DMS79 (cell line): ENCODE measurements around the gene KIRREL3.
A peak's percentile ranks its signal among the peaks of the same experiment; 100 is the strongest.

ENCODE experiments used
- DNase-seq: peaks from one replicate; lab custom pipeline; 2025; lab: John Stamatoyannopoulos, UW

The KIRREL3 gene

DNA sequence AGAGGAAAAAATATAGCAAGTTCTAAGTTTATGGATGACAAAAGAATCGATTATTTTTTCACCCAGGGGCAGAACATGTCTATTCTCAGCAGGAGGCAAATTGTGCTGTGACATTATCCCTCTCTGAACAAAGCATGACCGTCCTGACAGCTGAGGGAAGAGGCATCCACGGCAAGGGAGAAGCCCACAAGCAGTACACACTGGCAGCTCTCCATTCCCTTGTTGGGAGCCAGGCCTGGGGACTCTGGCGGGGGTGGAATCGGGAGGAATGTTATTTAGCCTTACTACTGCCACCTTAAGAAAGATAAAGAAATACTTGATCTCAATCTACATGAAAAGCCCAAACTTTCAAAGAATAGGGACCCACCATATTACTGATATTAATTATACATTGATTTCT lies 3.4 kb downstream of the KIRREL3 start:
- DNase-seq = no peak

DNA sequence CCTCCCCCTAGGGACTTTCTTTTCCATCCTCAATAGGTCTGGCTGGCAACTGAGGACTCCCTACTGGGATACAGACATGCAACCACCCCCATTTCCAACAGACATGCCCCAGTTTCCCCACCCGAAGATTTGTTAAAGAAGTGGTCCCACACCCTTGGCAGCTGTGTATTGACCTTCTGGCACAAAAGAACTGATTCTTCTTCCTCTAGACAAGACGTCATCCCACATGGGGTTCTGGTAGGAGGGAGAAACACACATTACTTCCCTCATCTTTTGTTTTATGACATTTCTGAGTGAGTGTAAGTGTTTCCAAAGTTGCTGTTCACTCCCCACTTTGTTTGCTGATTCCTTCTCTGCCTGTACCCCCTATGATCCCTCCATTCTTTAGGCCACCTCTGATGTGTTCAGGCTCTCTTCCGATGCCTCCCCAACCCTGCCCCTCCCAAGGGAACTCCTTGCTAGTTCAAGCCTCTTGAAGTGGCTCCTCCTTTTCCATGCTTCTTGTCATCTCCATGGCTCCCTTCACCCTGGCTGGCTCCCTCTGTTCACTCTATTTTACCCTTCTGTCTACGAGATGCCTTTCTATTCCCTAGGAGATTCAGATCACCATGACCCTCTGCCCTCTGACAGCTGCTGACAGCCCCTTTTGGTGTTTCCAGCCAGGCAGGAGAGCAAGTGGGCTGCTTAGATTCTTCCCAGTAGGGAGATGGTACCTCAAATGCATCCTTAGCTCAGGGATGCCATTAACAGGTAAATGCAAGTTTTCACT lies 4.3 kb downstream of the KIRREL3 start:
- no peak for DNase-seq

DNA sequence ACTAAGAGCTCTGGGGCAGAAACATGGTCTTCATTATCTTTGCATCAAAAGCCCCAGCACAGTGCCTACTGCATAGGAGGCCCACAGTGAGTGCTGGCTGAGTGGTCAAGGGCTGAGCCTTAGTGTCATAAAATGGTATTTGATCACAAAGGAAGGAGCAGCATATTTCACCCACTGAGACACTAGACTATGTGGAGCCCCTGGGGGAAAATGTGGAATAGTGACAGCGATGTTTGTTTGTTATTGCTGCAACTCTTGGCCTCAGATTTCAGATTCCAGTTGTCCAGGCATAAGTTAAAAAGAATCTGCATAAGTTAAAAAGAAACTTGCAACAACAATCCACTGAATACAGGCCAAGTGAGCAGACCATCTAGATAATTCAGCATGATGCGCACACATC lies 7.0 kb downstream of the KIRREL3 start:
- no peak for DNase-seq

DNA sequence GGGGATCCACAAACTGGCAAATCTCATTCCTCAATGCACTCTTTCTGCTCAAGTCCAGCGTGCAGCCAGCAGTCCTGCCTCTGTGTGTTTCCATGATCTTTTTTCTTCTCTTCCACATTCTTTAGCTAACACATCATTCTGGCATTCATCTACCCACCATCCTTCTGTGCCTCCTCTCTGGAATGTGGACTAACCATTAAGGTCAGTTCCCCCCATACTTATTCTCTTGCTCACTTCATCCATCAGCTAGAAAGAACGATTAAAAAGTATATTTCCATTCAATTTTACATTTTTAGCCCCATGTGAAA lies 7.8 kb downstream of the KIRREL3 start:
- no peak for DNase-seq

DNA sequence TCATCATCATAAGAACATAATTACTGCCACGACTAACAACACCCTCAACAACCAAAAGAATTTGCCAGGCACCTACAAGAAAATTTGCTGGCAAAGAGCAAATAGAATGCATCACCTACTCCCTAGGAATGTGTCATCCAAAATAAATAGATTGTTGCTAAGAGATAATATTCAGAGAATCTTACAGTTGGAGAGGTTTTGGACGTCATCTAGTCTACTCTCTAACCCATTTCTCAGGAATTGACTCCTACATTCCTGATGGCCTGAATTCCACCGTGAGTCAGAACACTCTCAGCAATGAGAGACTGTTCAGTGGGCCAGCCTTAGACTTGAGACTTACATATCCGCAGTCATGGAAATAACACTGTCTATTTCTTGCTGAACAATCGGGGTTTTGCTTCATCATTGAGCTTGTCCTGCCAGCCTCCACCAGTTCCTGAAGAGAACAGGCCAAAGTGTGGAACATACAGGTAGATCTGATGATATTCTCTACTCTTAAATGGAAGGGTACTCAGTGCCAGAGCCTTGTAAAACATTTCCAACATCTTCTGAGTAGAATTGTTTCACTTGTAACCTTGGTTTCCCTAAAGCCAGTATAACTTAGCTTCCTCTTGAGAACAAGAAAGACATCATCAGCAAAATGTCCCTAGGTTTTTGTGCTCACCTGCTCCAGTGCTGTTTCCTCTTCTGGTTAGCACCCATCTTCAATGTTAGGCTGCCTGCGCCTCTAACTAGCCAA lies 8.3 kb downstream of the KIRREL3 start:
- DNase-seq = no peak

DNA sequence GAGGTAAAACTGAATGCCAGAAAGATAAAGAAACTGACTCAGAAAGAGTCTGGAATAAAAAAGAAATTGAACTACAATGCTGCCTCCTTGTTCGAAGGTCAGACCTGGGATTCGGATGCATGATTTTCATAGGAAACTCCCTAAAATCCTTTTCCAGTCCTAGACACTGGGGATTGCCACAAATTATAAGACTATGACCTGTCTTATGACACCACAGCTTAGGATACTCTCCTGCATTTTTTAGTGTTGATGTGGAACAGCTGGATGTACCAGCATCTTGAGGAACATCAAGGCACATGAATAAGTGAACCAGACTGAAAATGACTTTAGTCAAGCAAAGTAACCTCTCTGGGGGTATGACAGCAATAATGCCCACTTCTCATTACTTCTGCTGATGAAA lies 9.0 kb downstream of the KIRREL3 start:
- DNase-seq = no peak

DNA sequence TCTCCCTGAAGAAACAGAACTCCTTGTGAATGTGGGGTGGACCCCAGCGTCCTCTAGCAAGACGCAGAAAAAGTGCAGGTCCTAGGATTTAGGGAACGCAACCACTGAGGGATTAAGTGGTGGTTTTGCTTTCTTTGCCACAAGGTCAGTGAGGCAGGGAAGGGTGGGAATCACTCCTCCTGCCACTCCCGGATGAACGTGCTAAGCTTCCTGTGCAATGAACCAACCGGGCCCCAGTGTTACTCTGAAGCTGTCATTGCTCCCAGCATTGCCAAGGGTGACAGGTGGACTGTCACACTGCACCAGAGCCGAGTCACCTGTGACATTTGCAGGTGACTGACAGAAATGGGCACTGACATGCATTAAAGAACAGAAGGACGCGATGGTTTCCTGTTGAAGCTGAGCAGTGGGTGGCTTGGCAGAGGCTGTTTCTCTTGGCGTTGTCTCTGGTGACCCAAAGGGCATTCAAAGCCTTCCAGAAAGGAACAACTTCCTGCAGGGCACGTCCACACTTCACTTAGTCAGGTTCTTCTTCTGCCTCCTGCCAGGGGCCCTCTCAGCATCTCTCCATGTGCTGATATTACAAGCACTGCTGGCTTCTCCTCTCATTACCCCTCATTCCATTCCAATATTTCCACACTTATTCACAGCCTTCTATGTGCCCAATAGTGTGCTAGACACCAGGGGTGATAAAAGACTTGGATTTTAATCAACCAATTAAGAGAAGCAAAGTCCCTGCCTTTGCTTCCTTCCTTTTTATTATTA lies 9.7 kb downstream of the KIRREL3 start:
- DNase-seq = no peak

DNA sequence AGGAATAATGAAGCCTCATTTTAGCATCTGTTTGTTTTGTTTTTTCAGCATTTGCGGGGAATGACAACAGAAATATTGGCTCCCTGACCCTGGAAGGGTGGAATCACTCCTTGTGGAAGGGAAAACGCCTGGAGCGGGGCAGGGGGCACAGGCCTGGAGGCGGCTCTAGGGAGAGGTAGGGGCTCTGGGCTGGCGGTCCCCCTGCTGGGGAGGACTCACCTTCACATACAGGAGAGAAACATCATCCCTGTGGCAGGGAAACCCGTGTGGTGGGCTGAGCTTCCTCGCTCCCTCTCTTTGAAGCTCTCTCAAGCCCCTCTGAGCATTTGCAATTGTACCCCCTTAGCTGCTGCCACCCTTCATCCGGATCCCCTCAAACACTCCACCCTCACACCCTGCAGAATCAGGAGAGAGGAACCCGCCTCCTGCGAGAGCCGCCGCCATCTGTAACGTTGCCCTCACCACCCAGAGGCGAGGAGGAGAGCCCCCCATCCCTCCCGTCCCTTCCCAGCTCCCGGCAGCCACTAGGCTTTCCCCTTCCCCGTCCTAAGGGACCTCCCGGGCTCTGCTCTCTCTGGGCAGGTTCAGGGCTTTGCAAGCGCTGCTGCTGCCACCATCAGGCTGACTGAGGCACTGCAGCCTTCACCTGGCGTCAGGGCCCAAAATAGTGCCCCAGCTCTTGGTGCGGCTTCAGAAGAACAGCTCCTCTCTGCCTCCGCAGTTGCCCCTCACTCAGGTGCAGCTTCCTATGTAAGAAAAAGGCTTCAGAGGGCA lies 10.4 kb downstream of the KIRREL3 start:
- peak; percentile 48 for DNase-seq

DNA sequence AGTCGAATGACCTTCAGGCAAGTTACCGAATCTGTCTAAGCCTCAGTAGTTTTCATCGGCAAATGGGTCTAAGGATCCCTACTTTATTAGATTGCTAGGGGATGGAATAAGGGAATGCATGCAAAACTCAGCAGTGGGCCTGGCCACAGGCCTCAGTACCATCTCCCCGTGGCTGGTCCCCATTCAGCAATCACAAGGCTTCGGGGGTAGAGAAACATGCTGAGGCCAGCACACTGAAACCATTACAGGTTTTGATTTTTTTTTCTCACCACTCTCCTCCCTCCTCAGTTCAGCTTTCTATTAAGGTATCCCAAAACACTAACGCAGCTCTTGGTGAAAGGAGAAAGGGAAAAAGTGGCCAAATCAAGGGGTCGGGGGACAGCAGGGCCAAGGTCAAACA lies 11.9 kb downstream of the KIRREL3 start:
- DNase-seq = no peak

DNA sequence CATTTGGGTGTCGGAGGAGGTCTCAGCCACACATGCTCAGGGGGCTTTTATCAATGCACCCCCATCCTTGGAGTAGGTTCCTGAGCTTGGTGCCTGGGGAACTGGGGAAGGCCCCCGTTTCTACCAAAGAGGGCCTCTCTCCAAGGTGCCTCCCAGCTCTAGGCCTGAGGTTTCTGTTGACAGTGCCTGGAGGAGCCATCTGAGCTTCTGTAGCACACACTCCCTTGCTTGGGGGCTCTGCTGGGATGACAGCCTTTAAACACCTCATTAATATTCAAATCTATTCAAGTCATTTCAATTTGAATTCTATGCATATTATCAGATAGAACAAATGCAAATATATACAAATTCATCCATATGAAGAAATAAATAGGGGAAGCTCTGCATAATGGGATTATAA lies 18.9 kb downstream of the KIRREL3 start:
- no peak for DNase-seq

DNA sequence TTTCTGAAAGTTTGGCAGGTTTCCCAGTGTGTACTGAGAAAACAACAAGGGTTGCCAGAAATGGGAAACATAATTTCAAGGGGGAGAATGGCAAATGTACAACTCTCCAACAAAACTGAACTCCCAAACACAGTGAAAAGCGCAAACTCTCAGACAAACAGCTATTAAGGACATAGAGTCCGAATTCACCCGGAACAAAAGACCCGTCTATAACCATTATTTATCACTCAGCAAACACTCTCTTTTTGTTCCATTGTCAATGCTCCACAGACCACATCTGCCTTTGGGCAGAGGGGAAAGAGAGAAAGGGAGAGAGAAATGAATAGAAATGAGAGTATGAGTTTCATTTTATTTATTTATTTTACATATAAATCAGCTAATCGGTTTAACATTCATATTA lies 21.7 kb downstream of the KIRREL3 start:
- DNase-seq = peak; percentile 92

DNA sequence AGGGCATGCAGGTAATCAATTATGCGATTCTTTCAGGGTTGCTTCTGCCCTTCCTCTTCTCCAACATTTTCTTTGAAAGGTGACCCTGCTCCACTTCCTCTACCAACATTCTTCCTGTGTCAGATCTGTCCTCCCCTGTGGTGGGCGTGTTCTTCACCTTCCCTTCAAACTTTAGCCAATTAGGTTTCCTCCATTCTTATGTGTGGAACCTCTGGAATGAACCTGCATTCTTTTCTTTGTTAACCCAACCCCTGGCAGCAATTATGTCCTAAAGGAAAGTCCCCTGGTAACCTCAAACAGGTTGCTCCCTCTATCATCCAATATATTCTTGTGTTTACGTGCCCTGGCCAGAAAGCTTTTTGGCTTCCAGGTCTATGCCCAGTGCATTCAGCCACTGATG lies 22.4 kb downstream of the KIRREL3 start:
- DNase-seq = no peak

DNA sequence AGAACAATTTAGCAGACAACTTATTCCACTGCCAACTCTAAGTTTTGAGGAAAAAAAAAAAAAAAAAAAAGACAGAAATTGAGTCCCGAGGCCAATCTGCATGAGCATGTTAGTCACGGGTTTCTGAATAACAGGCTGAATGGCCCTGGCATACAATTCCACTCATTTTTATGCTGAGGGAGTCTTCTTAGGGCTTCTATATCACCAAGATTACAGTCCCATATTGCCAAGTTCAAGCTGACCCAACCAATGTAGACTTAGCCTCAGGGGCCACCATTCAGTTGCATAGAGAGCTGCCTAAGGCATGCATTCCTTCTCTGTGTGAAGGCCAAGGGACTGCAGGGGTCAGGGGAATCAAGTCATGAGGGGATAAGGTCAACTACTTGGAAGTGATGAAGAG lies 27.5 kb downstream of the KIRREL3 start:
- DNase-seq = no peak

DNA sequence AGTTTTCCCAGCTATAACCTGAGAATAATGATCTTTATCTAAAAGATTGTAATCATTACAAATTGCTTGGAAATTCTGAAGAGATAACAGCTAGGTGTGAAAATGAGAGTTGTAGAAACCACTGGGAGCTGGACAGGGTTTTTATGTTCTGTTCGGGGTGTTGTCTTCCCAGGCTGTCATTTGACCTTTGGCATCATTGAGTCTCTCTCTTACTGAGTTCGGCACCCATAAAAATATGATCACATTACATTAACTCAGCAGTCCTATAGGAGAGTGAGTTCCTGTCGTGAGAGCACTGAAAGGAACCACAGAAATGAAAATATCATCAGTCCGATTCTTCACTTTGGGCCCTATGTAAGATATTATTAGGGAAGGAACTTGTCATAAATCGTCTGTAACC lies 29.3 kb downstream of the KIRREL3 start:
- no peak for DNase-seq

DNA sequence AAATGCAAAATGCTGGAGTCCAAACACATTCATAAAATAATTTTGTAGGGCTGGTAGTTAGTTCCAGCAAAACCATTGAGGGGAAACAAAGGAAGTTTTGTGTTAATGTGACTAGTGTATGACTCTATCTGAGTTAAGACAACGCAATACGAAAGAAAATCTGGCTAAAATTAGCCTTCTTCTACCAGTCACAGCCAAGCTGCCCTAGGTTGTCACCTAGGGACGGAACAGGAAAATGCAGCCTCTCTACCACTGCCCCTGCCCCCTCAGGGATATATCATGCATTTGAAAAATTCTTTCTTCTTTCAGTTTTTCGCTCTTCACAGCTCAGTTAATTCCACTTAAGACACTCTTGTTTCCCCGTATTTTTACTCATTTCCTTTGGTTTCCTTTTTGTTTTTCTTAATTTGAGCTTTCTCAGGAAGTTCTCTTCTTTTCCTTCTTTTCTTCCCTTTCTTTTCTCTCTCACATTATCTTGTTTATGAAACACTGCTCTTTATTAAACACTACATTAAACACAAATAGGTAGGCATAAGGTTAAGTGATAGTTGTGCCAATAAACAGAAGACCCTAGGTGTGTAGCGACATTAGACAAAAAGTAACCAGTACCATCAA lies 30.6 kb downstream of the KIRREL3 start:
- DNase-seq = no peak

DNA sequence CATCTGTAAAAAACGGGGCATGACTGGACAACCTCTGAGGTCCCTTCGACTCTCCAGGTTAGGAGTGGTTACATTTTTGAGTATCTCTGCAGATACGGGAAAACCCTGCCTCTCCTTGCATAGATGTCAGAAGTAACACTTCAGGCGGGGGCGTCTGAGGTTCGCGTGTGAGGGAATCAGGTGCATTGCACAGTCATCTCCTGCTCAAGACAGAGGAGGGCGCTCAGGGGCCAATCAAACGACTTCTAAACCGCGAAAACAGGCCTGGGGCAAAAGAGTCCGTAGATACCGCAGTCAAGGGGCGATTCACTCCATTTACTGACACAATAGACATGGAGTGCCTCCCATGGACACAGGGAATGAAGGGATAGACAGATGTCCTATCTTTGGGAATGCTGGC lies 31.7 kb downstream of the KIRREL3 start:
- DNase-seq = no peak

DNA sequence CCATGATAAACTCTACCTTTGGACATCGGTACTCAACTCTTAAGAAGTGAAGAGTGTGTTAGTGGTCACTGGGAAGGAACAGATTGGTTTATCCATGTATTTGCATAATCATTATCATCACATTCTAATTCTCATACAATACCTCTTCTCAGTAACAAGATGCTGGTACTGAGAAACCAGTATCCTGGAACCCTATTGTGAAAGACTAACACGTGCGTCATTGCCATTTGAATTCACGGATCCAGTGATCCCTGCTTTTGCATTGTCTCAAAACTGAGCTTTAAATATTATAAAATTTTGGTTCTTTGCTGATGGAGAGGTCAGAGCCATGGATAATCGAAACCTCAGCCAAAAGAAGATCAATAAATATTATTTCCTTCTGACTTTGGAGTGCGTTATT lies 35.2 kb downstream of the KIRREL3 start:
- DNase-seq = no peak

DNA sequence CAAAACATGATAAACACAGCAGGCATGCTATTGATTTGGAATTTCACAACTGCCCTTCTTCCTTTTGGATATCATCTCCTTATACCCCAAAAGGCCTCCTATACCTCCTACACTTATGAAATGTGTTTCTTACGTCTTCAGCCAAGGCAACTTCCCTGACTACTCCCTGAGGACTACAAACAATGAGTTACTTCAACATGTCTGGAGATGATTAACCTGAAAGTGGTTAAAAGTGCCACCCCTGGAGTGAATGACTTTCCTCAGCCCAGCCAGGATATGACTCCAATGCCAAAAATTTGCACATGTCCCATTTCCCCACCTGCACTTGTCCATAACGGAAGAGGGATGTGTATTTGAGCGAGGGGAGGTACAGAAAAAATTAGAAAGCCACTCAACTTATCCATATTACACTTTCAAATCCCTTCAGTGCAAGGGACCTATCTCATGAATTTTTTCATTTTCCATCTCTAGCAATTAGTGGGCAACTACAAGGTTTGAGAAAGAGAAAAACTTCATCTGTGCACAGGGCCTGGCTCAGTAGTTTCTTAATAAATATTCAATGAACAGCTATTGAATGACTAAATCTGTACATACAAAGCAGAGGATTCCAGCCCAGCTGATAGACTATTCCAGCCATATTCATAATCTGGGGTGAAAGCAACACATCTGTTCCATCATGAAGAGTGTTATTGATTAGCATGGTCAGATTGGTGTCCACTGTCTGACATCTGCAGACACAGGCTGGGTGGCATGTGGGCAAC lies 36.8 kb downstream of the KIRREL3 start:
- peak; percentile 16 for DNase-seq

DNA sequence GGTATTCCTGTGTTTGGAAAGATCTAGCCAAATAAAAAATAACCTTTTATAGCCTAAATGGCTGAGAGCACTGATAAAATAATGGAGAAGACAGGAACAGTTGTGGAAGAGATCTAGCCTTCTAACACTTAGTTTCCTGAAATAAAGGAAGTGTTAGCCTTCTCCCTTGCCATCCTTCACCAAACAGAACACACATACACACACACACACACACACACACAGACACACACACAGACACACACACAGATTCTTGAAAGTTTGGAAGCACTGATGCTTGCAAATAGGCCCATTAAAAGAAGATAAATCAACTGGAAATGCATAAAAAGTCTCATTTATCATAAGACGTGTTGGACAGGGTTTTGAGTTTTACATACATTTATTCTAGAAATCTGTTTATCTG lies 37.5 kb downstream of the KIRREL3 start:
- DNase-seq = no peak

DNA sequence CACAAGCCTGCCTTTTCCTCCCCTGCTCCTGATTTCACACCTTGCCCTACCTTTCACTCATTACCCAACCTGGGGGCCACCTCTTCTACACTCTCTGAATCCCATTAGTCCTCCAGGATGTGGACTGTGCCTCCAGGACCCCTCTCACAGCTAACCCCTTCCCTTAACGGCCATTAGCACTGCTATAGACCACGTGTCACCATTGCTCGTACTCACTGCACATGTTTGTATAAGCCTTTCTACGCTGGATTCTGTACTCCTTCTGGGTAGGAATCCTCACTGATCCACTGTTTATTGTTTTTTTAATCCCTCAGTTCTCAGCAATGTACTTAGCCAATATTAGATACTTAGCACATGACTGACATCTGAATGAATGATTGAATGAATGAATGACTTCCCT lies 40.9 kb downstream of the KIRREL3 start:
- no peak for DNase-seq

DNA sequence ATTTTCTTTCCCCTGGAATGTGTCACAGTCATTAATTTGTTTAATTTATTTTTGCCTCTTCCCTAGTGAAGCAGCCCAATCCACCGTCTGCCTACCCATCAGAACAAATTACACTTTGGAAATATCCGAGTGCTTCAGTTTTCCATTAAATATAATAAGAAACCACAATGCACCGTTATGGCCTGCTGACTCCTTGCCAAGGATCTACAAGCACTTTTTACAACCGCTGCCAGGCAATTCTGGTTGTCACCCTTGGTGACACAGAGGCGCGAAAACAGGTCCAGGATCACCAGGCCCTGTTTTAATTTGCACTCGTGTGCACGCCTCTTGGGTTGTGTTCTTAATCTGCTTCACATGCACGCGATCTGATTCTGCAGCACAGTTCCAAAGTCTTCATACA lies 43.9 kb downstream of the KIRREL3 start:
- DNase-seq = no peak
